COLO668 (cell line): ENCODE measurements around the gene ENTPD1.
"Not testable (repeated sequence)": the region's sequence is repeated elsewhere in the genome, so short reads cannot be mapped to it uniquely, and the experiment has no call there.

ENCODE experiments used
- DNase-seq: peaks from one replicate; lab custom pipeline; 2025; ENCODE audit not compliant: unreplicated experiment; lab: John Stamatoyannopoulos, UW

ENTPD1 gene

DNA sequence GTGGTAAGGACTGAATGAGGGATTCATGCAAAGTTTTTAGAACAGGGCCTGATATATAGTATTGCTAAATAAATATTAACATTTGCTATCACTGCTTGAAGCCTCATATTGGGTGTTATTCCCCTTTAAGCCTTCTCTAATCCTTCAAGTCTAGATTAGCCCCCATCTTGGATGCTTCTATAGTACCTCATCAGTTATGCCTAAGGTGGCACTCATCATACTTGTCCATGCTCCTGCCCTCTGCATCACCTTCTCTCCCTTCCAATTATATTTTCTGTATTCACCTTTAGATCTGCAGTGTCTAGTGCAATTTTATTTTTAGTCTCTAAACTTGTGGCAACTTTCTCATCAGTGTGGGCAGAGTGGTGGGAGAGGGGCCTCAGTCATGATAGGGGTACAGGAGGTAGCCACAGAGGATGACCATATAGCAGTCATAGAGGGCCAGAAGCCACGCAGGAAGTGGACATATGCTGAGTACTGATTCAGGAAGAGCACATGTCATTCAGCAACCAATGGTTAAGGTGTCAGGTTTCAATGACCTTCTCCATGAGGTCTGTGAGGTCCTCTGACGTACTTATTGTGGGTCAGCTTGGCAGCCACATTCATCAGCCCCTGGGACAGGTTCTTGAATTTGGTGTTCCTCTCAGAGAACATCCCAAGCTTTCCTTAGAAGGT lies 2.5 kb downstream of the ENTPD1 start:
- no peak for DNase-seq

DNA sequence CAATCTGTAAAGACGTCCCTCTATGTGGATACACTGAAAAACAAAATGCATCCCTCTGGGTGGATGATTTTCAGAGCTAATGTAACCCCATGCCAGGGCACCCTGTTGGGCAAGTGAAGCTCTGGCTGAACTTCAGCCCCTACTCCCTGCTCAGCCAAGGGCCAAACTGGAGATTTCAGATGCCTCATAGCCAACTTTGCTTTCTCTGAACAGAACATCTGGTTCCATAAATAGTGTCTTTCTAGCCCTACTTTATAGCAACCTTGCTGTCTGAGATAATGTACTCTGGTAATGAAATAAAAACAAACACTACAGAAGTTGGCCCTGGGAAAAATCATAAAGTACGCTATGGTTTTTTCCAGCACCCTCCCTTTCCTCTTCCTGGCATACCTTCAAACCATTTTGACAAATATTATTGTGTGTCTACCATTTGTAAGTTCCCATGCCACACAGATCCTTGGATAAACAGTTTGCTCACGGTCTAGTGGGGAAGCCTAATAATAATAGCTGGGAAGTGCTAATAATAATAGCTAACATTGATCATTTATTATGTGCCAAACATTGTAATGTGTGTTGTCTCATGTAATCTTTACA lies 3.4 kb downstream of the ENTPD1 start:
- no peak for DNase-seq

DNA sequence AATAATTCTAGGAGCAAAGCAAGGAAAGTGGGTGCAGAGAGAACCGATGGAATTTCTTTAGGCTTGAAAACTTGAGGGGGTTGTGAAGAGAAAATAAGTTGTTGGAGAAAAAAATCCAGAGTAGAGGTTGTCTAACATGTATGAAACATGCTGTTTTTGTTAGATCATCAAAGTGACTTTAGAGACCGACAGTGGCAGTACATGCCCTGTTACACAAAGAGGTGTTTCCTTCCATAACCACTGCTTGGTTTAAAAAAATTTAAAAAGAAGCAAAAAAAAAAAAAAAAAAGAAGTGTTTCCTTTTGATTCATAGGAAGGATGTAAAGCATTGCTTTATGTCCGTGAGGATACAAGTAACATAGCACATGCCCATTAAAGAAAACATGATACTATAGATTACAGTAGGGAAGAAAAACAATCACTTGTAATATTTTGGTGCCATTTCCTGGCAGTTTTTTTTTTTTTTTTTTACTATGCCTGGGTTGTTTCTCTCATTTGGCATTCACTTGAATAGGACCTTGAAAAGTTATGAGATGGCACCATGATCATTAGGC lies 6.1 kb downstream of the ENTPD1 start:
- no peak for DNase-seq

DNA sequence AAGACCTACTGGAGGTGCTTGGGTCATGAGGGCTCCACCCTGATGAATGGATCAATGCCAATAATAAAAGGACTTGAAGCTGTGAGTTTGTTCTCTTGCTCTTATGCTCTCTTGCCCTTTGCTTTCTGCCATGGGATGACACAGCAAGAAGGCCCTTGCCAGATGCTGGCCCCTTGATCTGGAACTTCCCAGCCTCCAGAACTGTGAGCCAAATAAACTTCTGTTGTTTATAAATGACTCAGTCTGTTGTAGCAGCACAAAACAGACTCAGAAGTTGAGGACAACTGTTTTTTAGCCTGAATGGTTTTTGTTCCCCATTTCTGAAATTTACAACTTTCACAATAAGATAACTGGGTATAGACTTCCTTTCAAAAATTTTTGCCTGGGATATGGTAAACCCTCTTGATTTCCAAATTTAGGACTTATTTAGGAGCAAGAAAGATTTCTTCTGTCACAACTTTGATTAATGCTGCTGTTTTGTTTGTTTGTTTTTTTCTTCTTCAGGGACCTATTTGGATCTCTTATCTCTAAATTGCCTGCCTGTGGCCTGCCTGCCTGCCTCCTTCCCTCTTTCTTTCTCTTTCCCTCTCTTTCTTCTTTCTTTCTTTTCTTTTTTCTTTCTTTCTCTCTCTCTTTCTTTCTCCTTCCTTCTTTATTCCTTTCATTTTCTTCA lies 12.1 kb downstream of the ENTPD1 start:
- DNase-seq: no peak

DNA sequence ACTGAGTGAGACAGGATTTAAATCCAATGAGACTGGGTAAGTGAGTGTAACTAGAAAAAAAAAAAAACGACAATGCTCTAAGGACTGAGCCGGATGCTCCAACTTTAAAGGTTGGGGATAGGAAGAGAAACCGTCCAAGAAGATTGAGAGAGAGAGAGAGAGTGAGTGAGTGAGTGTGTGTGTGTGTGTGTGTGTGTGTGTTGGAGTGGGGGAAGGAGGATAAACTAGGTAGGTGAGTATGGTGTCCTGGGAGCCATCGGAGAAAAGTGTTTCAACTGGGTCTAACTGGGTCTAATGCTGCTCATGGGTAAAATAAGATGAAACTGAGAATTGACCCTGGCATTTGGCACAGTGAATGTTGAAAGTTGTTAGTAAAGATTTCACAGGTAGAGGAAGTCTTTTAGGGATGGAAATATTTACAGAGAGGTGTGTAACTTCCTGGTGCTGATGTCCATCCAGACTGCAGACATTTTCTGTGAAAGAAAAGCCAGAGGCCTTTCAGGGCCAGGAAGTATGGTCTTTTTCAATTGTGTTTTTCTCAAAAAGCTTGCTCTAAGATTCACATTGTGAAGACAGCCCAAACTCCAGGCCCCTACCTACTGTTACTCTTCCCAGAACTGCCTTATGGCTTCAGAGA lies 14.2 kb downstream of the ENTPD1 start:
- DNase-seq: no peak

DNA sequence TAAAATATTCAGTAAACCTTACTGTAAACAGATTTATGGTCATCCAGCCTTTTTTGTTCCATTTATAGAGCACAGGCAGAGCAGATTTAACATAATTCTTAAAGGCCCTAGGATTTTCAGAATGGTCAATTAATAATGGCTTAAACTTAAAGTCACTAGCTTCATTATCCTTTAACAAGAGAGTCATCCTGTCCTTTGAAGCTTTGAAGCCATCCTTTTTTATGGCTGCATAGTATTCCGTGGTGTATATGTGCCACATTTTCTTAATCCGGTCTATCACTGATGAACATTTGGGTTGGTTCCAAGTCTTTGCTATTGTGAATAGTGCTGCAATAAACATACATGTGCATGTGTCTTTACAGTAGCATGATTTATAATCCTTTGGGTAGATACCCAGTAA lies 17.5 kb downstream of the ENTPD1 start:
- not testable (repeated sequence) for DNase-seq

DNA sequence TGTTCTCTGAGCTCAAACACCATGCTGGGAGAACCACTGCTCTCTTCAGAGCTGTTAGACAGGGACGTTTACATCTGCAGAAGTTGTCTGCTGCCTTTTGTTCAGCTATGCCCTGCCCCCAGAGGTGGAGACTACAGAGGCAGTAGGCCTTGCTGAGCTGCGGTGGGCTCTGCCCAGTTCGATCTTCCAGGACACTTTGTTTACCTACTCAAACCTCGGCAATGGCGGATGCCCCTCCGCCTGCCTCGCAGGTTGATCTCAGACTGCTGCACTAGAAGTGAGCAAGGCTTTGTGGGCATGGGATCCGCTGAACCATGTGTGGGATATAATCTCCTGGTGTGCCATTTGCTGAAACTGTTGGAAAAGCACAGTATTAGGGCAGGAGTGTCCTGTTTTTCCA lies 21.7 kb downstream of the ENTPD1 start:
- DNase-seq: not testable (repeated sequence)

DNA sequence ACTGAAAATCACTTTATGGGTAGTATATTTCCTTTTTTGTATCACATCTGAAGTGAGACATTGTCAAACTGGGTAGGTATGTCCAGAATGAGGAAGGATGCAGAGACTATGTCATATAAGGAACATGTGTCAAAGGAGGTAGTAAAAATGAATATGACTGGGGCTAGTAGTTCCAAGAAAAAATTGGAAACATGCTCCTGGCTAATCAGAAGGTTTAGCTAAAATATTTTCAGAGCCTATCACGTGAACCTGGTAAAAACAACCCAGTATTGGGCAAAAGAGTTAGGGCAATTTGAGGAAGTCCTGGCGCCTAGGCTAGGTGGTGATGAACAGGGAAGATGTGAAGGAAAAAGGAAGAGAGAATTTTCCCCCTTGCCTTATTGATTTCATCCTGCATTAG lies 26.4 kb downstream of the ENTPD1 start:
- DNase-seq: no peak

DNA sequence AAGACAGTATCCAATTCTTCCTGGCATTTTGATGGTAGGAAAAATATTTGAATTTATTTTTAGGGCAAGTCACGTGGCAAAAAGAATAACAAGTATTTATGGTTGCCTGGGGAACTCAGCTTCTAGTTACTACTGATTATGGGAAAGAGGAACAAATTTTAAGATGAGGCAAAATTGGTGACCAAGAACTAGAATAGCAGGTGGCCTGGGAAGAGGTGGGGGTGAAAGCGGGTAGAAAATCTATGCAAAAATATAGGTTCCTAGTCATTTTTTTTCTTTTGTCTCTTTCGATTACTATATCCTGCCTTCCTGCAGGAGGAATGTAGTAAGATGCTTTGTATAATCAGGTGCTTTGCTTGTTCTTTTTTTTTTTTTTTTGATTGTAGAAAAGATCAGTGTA lies 27.8 kb downstream of the ENTPD1 start:
- DNase-seq: no peak

DNA sequence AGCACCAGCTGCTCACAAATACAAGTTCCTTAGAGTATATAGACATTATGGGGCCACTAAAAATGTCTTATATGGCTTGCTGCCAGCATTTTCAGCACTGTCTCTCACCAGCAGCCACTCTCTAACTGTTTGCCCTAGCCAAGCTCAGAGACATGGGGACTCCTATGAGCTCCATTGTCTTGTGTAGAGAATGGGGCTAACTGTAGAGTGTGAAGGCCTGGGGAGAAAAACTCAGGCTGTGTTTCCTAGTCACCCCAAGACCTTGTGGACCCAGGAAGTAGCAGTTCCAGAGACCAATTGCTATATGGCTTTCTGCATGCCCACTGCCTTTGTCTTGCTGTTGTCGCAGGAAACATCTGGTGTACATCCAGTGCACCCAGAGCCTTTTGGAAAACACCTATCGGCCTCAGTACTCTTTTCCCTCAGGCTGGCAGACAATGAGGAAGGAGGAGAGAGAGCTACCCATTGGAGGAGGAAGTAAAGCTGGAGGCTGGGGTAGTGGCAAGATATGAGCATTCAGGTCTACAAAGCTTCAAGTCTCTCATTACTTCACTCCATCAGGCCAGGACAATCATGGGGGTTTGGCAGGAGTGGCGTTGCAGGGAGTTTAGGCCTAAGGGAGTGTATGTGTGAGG lies 28.4 kb downstream of the ENTPD1 start:
- no peak for DNase-seq

DNA sequence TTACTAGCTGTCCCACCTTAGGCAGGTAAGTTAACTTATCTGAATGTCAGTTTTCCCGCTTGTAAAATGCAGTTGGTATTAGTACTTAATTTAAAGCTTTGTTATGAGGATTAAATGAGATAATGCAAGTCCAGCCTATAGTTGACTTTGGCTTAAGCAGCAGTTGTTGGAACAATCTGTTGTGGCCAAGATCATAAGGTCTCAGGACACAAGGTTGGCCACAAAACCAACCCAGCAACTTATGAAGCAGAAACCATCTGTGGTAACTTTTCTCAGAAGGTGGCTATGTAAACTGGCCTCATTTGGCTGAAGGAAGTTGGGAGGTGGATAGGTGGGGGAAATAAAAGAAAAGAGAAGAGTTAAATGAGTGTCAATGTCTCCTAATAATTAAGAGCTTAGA lies 29.4 kb downstream of the ENTPD1 start:
- DNase-seq: no peak

DNA sequence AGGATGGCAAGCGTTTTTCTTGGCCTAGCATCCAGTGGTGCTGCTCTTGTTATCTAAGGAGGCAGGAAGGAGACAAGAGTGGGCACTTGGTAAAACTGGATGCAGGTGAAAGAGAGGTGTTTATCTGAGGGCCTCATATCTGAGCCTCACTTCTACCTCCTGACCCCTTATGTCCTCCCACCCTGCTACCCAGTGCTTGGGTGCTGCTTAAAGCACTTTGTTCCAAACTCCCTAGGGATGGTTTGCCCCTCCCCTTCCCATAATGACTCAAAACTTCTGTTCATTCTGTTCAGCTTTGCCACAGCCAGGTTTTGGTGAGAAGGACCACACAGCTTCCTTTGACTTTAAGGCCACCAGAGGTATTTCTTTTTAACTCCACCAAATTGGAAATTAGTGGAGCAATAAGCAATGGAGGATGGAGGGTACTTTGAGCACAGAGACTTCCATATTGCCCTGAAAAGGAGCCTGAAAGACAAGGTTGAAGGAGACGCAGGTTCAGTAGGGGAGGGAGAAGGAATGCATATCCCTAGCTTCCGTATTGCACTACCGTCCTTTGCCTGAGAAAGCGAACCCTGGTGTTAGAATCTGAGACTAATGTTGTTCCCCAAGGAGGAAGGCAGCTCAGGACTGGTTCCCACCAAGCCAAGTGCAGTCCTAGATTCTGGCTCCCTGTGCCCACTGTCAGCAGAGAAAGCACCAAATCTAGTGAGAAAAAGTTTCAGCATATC lies 30.1 kb downstream of the ENTPD1 start:
- no peak for DNase-seq

DNA sequence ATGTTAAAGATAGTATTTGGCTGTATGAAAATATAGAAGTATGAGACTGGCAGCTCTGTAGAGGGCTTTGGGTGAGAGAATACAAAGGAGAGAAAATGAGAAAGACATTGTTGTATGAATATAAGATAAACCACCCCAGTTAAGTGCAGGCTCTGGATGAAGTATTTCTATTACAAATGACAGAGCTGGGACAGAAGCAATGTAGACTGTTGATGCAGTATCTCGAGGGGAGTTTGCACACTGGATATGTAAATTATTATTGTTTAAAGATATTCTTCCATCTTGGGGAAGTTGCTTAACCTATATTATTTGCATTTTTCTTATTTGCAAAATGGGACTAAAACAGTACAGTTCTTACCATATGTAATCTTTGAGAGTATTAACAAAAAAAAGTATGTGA lies 31.5 kb downstream of the ENTPD1 start:
- no peak for DNase-seq

DNA sequence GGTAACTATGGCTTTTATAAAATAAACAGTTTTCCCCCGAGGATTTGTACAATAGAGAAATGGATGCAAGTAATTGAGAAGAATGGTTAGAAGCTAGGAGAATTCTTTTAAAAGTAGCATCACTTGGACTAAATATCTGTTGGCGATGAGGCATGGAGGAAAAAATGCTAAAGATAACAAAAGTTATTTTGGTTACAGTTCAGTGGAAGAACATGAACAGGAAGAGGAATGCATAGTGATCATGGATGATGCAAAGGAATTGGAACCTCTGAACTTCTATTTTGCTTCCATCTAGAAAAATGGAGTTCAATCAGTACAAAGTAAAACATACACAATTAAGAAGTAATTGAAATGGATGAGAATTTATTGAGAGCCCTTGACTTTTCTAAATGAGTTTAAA lies 32.9 kb downstream of the ENTPD1 start:
- DNase-seq: no peak

DNA sequence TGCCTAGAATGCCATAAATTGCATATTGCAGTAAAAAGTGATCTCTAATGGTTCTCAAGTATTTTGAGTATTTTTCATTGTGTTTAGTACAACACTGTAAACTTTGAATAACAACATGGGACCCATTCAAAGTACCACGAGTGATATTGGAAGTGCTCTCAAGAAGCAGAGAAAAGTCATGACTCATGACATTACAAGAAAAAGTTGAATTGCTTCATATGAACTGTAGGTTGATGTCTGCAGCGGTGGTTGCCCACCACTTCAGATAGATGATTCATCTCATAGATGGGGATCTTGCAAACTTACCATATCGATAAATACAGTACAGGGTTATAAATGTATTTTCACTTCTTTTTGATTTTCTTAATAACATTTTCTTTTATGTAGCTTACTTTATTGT lies 33.9 kb downstream of the ENTPD1 start:
- DNase-seq: no peak

DNA sequence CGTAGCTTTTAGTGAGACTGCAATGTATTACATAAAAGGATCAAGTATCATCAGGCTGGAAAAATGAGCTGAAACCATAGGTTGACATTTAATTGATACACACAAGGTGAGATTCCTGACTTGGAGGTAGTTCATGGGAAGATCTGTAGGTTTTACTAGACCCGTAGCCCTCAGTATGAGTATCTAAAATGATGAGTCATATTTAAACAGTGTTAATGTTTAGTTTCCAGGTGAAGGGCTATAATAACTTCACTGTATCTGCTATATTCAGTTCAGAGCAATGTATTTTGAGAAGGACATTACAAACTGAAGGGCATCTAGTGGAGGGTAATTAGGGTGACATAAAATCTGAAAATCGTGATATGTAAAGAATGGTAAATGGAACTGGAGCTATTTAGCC lies 35.0 kb downstream of the ENTPD1 start:
- no peak for DNase-seq

DNA sequence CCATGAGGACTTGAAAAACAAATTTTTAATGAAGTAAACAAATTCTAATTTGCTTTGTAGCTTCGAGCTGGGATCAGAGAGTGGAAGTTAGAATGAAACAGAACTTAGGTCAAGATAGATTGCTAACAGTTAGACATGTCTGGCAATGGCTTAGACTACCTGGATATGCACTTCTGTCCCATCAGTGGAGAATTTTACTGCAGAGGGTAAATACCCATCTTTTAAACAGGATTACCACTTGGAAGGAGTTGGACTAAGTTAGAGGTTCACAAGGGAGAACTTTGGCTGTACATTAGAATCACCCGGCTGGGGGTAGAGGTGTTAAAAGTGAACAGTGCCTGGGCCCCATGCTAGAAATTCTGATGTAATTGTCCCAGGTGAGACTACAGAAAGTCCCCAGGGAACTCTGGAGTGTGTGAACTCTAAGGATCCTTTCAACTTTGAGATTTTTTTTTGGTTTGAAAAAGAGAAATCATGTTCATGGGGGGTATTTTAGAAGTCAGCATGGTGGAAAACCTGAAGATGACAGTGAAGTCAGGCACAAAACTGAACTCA lies 35.5 kb downstream of the ENTPD1 start:
- no peak for DNase-seq

DNA sequence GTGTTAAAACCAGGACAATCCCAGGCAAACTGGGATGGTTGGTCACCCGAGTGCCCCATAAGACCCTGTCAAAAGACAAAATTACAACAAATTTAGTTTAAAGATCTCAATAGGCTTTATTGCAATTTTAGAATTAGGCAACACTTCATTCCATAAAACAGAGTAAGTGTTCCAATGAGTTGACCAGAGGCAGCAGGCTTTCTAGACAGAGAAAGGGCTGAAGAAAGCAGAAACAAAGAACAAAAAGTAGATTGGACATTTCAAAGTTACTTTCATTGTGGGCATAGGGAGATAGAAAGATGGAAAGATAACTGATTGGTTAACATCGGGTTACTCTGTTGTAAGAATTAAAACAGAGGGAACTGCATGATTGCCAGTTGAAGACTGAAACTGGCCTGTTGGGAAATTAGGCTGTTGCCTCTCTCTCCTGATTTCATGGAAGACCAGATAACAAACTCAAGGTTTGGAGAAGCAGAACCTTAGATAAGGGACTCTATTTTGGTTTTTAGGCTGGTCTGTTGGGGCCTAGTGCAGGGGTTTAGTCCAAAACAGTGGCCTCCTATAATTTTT lies 36.3 kb downstream of the ENTPD1 start:
- DNase-seq: no peak

DNA sequence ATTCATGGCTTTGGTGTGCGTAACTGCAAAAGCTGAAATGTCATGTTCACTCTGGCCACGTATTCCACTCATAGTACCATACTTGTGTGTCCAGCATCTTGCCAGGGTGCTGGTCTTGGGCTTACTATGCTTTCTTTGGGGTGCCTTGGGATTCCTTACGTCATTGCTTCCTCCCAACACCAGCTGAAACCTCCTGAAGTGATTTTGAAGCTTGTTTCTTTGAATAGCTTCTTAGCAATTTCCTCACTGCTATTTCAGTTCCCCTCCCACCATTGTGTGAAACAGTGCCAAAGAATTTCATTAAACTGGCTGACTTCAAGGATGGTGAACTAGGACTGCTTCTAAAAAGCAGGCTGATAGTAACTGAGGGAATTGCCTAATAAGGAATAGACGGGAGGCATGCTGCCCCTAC lies 36.9 kb downstream of the ENTPD1 start:
- DNase-seq: no peak

DNA sequence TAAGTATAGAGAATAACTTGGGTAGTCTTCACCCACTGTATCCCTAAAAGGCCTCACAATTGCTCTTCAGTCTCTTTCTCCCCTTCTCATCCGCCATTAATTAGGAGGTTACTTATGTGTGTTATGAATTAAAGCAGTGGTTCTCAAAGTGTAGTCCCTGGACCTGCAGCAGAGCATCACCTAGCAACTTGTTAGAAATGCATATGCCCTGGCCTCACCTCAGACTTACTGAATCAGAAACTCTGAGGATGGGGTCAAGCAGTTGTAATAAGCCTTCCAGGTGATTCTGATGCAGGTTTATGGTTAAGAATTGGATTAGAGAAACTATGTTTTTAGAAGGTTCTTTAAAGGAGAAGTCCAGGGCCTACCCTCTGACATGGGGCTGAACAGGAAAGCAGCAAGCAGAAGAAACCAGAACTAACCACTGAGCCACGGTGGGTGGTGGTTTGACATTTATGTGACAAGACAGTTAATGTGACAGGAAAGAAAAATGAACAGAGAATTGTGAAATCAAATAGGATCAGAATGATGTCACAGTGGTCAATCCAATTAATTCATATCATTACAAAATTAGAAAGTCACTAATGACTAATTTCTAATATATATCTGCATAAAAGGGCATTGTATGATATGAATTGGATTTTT lies 37.6 kb downstream of the ENTPD1 start:
- DNase-seq: no peak
